Progenitor cell of endocrine pancreas (in vitro differentiated cells): ENCODE measurements around the gene TRPM1. TPM values are rescaled to one million over a fixed set of nuclear protein-coding genes. Genes with fewer than 3 reads are reported as not detected.
"Not testable (repeated sequence)": the region's sequence is repeated elsewhere in the genome, so short reads cannot be mapped to it uniquely, and the experiment has no call there.

Experiments
- DNase-seq: peaks from one replicate; pipeline ENCODE4 v3.0.0; 2021; ENCODE audit warnings: low spot score; ENCODE audit not compliant: unreplicated experiment
- H3K27ac Mint-ChIP-seq: 2 replicates; pipeline ENCODE4 v1.8.0; 2021; ENCODE audit warnings: mild to moderate bottlenecking, moderate library complexity, mixed read lengths
- H3K27me3 Mint-ChIP-seq: 2 replicates; pipeline ENCODE4 v1.8.0; 2021; ENCODE audit warnings: mixed read lengths
- H3K36me3 Mint-ChIP-seq: 2 replicates; pipeline ENCODE4 v1.8.0; 2022; ENCODE audit warnings: mixed read lengths; ENCODE audit not compliant: insufficient read depth
- H3K4me1 Mint-ChIP-seq: 2 replicates; pipeline ENCODE4 v1.8.0; 2021; ENCODE audit warnings: low read depth, mixed read lengths
- H3K4me3 Mint-ChIP-seq: 2 replicates; pipeline ENCODE4 v1.8.0; 2021; ENCODE audit warnings: low read depth, mild to moderate bottlenecking, moderate library complexity, mixed read lengths
- H3K9me3 Mint-ChIP-seq: 2 replicates; pipeline ENCODE4 v1.8.0; 2021; ENCODE audit warnings: low read depth, mixed read lengths
- CTCF ChIP-seq: fragments of 200-600 bp; sonication (generic); IDR thresholded peaks from one replicate; pipeline ENCODE4 v1.5.0; 2021; ENCODE audit warnings: antibody characterized with exemption, mild to moderate bottlenecking; ENCODE audit not compliant: unreplicated experiment
- total RNA-seq: library from RNA; stranded (reverse); gene quantifications from 2 replicates; pipeline ENCODE4 v1.2.1, GENCODE V29; 2021

TRPM1 gene
- total RNA-seq, 1 donor from 2014 or later = not detected

- no peaks in the 10 kb centered on the region for H3K27me3 Mint-ChIP-seq
- no peak for DNase-seq
- H3K36me3 Mint-ChIP-seq = no peaks in the 10 kb centered on the region
- no peak overlapping the region for H3K27ac Mint-ChIP-seq
- TF ChIP-seq CTCF = no peak
- H3K4me3 Mint-ChIP-seq = no peak overlapping the region
- peaks cover 28% of the 10 kb centered on the region for H3K4me1 Mint-ChIP-seq
- no peaks in the 10 kb centered on the region for H3K9me3 Mint-ChIP-seq
Measured at GRCh38 chr15:31096563-31096962, 5.0 kb downstream of the TRPM1 start.

DNA sequence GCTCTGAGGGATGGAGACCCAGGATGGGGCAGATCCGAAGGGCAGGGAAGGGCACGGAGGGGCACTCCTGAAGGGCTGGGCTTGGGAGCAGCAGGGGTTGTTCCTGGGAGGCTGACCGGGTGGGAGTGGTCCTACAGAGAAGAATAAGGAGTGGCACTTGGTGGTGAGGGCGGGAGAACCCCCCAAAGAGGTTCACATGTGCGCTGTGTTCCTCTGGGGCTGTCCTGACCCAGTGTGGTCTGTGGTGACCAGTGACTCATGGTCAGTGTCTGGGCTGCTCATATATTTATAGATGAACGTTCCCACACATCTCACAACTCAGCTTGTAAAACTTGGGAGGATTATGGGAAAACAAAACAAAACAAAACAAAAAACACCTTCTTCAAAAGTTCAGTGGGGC, 10.0 kb downstream of the TRPM1 start:
- Mint-ChIP-seq H3K27me3 (no peaks in the 10 kb centered on the region), H3K9me3 (peaks cover 4% of the 10 kb centered on the region), H3K36me3 (no peaks in the 10 kb centered on the region), H3K4me3 (no peak overlapping the region), H3K27ac (no peak overlapping the region), H3K4me1 (peaks cover 4% of the 10 kb centered on the region)
- no peak for DNase-seq
- TF ChIP-seq CTCF = no peak

- TF ChIP-seq CTCF = no peak
- DNase-seq = no peak
- Mint-ChIP-seq H3K9me3 (peaks cover 4% of the 10 kb centered on the region), H3K4me3 (no peak overlapping the region), H3K27ac (no peak overlapping the region), H3K27me3 (no peaks in the 10 kb centered on the region), H3K36me3 (no peaks in the 10 kb centered on the region), H3K4me1 (peaks cover 4% of the 10 kb centered on the region)
Measured at GRCh38 chr15:31090766-31091165, 10.8 kb downstream of the TRPM1 start.

GRCh38 chr15:31089368-31090047, 12.0 kb downstream of the TRPM1 start:
- Mint-ChIP-seq H3K27ac (no peak overlapping the region), H3K36me3 (no peaks in the 10 kb centered on the region)
- no peak for TF ChIP-seq CTCF

DNA sequence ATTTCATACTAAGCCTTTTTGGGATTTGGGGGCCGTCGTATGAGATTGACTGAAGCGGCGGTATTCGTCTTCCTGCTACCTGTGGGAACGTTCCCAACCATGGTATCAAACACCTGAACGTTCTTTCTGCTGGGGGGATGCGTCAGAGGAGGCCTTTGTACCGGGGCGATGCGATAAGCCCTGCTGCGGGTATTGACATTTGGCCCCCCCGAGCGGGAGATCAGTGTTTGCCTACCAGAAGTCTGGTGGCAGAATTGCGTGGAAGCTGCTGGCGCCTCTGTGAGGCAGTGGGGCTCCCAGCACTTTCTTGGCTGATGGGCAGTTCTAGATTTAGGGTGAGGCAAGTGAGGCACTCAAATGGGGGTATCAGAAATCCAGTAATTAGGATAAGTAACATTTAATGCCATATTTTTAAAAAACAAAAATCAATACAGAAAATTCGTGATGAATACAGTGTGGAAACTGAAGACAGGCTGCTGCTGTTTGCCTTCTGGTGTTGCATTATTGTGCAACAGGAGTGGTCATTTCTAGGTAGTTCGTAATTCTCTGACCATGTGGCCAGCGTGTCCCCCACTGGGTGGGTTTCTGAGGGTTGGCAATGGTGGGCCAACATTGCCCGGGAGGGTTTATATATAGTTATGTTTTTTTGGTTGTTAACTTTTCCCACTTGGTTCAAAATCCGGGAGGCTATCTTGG, 12.7 kb downstream of the TRPM1 start:
- no peak for TF ChIP-seq CTCF
- Mint-ChIP-seq H3K9me3 (peaks cover 4% of the 10 kb centered on the region), H3K36me3 (no peaks in the 10 kb centered on the region), H3K4me3 (no peak overlapping the region), H3K27me3 (no peaks in the 10 kb centered on the region), H3K4me1 (peaks cover 4% of the 10 kb centered on the region), H3K27ac (no peak overlapping the region)
- DNase-seq = no peak

More at GRCh38 chr15:31089368-31090047, 12.0 kb downstream of the TRPM1 start:
- Mint-ChIP-seq H3K27me3 (no peaks in the 10 kb centered on the region), H3K4me1 (peaks cover 4% of the 10 kb centered on the region), H3K9me3 (peaks cover 4% of the 10 kb centered on the region), H3K4me3 (no peak overlapping the region)
- DNase-seq = no peak

DNA sequence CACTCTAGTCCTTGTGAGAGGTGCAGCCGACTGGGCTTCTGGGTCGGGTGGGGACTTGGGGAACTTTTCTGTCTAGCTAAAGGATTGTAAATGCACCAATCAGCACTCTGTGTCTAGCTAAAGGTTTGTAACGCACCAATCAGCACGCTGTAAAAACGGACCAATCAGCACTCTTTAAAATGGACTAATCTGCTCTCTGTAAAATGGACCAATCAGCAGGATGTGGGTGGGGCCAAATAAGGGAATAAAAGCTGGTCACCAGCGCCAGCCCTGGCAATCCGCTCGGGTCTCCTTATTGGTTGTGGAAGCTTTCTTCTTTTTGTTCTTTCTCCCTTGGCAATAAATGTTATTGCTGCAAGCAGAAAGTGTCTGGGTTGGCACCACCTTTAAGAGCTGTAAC, 13.5 kb downstream of the TRPM1 start:
- not testable (repeated sequence) for DNase-seq, H3K4me1 Mint-ChIP-seq, H3K4me3 Mint-ChIP-seq, H3K27ac Mint-ChIP-seq, H3K9me3 Mint-ChIP-seq, H3K27me3 Mint-ChIP-seq, H3K36me3 Mint-ChIP-seq
